Measurements from ENCODE around the gene TMEM131L.

- TF ChIP-seq CTCF (IDR thresholded peaks at IDR 0.05; ENCODE audit: low read depth, low read length, missing input control) = no peak
- no peak for TF ChIP-seq MAX (IDR thresholded peaks at IDR 0.05)
- TF ChIP-seq EGR1 (IDR thresholded peaks at IDR 0.05; ENCODE audit: low read depth in 2 of 2) = no peak
- no peak for TF ChIP-seq RAD21 (IDR thresholded peaks at IDR 0.05)
- no peak for TF ChIP-seq SP1 (IDR thresholded peaks at IDR 0.05)
- TF ChIP-seq RXRA (IDR thresholded peaks at IDR 0.05) = no peak
- TF ChIP-seq YY1 (IDR thresholded peaks at IDR 0.05) = no peak
- no peak for TF ChIP-seq ZBTB33 (IDR thresholded peaks at IDR 0.05)
- no peak for TF ChIP-seq ATF3 (IDR thresholded peaks at IDR 0.05)
- TF ChIP-seq GABPA (IDR thresholded peaks at IDR 0.05 in 1 of 2, conservative IDR thresholded peaks at IDR 0.05 in 1 of 2) = no peak
- TF ChIP-seq HNF4G (IDR thresholded peaks at IDR 0.05) = no peak
- no peak for TF ChIP-seq JUND (IDR thresholded peaks at IDR 0.05)
- TF ChIP-seq TAF1 (conservative IDR thresholded peaks at IDR 0.05) = no peak
These were observed 44.2 kb upstream of the TMEM131L start for GRCh38 chr4:153421941-153422340.
